ENCODE data around the gene FBXO30. TPM values are rescaled to one million over a fixed set of nuclear protein-coding genes. Genes with fewer than 3 reads are reported as not detected.

The FBXO30 gene
- total and polyA plus RNA-seq, 8 donors: 1.2 to 32.5 (median 5.2) TPM

DNA sequence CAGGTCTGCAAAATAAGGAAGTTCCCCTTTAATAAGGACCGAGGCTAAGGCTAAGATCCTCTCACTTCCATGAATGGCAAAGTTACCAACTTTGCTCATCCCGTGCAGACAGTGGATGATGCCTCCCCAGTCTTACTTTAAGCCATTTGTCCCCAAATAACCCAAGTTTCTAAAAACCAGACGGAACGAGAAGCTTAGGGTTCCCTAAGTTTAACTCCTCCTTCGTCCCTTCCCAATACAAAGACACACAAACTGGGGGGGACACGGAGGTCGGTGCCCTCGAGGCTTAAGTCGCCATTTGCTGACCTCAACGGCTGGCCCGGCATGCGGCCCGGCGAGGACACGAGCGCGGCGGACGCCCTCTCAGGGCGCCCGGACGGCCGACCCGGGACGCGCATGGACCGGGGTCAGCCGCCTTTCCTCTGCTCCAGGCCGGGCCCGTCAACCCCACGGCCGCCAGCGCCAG, 527 bp downstream of the FBXO30 start:
- intact Hi-C loops (cut with DNase I; ENCODE audit: low total_unique reads): no loop called here
- no peaks in the 10 kb centered on the region for H3K9me3 ChIP-seq
- peak overlapping the region; percentile 67 to 80 (median 76) for H3K4me3 ChIP-seq
- H3K27ac ChIP-seq: peak overlapping the region; percentile 91 to 96 (median 93)
- DNase-seq: no peak
- H3K27me3 ChIP-seq: no peaks in the 10 kb centered on the region
- TF ChIP-seq POLR2AphosphoS5 (IDR thresholded peaks at IDR 0.05) (no peak), CTCF (IDR thresholded peaks at IDR 0.05) (no peak), EP300 (IDR thresholded peaks at IDR 0.05) (no peak), POLR2A (IDR thresholded peaks at IDR 0.05) (no peak)
- H3K36me3 ChIP-seq: no peaks in the 10 kb centered on the region
- 0 to 1% (median 0%) methylated on average over 8 to 33 of the region's 33 CpGs for WGBS, 5 donors
- peaks cover 0 to 61% (median 38%) of the 10 kb centered on the region in 4 donors for H3K4me1 ChIP-seq

DNA sequence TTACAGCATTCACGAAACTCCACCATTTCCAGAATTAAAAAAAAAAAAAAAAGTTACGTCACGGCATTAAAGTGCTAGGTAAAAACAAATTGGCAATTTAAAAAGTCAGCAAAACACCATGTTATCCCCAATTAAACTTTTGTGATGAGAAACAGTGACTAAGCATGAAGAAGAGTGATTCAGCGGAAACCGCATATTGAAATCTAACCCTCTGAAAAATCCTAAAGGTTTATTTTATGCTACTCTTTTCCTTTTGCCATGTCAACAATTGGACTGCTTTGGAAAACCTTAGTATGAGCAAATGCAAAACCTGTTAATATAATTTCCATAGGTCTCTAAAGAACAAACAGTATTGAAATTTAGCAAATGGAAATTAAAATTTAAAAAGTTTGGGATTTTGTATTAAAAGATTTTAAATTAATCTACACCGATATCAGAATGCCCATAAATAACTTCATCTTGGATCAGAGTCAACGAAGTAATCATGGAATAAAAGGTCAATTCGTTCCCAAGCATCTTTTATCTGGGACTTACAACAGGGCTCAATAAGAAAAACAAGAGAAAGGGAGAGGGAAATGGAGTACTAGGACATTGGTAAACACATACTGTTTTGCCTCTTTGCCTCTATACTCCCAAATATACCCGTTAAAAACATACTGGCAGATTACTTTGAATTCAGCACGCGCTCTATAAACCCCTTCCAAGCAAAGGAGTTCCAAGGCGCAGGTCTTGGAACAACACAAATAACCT, 1.1 kb downstream of the FBXO30 start:
- peak overlapping the region; percentile 67 to 80 (median 76) for H3K4me3 ChIP-seq
- DNase-seq: peak in 1 of 2 donors; percentile 56
- WGBS, 5 donors: 16 to 27% (median 18%) methylated on average over 12 of the region's 12 CpGs
- H3K27ac ChIP-seq: peak overlapping the region; percentile 91 to 96 (median 93)
- H3K27me3 ChIP-seq: no peaks in the 10 kb centered on the region
- no peak for TF ChIP-seq POLR2A (IDR thresholded peaks at IDR 0.05)
- no peak for TF ChIP-seq CTCF (IDR thresholded peaks at IDR 0.05)
- TF ChIP-seq EP300 (IDR thresholded peaks at IDR 0.05): no peak
- no peak for TF ChIP-seq POLR2AphosphoS5 (IDR thresholded peaks at IDR 0.05)
- H3K4me1 ChIP-seq: peaks cover 0 to 65% (median 41%) of the 10 kb centered on the region in 4 donors
- H3K9me3 ChIP-seq: no peaks in the 10 kb centered on the region
- no peaks in the 10 kb centered on the region for H3K36me3 ChIP-seq
- intact Hi-C loops (cut with DNase I; ENCODE audit: low total_unique reads): no loop called here

GRCh38 chr6:145811741-145812140, 2.9 kb downstream of the FBXO30 start:
- Histone ChIP-seq H3K27ac (peak overlapping the region in 1 of 5 donors; percentile 96), H3K36me3 (no peaks in the 10 kb centered on the region), H3K4me3 (peak overlapping the region in 1 of 4 donors; percentile 67), H3K4me1 (peaks cover 0 to 70% (median 42%) of the 10 kb centered on the region in 4 donors), H3K9me3 (no peaks in the 10 kb centered on the region), H3K27me3 (no peaks in the 10 kb centered on the region)
- TF ChIP-seq CTCF (IDR thresholded peaks at IDR 0.05): no peak
- no peak for TF ChIP-seq POLR2AphosphoS5 (IDR thresholded peaks at IDR 0.05)
- no peak for TF ChIP-seq EP300 (IDR thresholded peaks at IDR 0.05)
- TF ChIP-seq POLR2A (IDR thresholded peaks at IDR 0.05): no peak
- DNase-seq: no peak
- intact Hi-C loops (cut with DNase I; ENCODE audit: low total_unique reads): no loop called here
- WGBS, 5 donors: 54 to 75% (median 64%) methylated on average over 1 of the region's 1 CpG

- TF ChIP-seq EP300 (IDR thresholded peaks at IDR 0.05): no peak
- TF ChIP-seq POLR2A (IDR thresholded peaks at IDR 0.05): no peak
- no peak for TF ChIP-seq CTCF (IDR thresholded peaks at IDR 0.05)
- no peak for TF ChIP-seq POLR2AphosphoS5 (IDR thresholded peaks at IDR 0.05)
- peaks cover 0 to 15% (median 14%) of the 10 kb centered on the region in 4 donors for H3K36me3 ChIP-seq
- intact Hi-C loops (cut with DNase I; ENCODE audit: low total_unique reads): loop anchor here (10.0 kb wide), 1 partner anchor 65 kb away; no protein-coding TSS in a partner anchor
- no peaks in the 10 kb centered on the region for H3K9me3 ChIP-seq
- DNase-seq: no peak
- H3K4me1 ChIP-seq: peaks cover 0 to 55% (median 32%) of the 10 kb centered on the region in 4 donors
- H3K27me3 ChIP-seq: no peaks in the 10 kb centered on the region
- whole genome bisulfite sequencing, 5 donors: 46 to 68% (median 57%) methylated on average over 1 of the region's 1 CpG
- H3K4me3 ChIP-seq: no peak overlapping the region
- peak overlapping the region in 1 of 5 donors; percentile 46 for H3K27ac ChIP-seq
Observed at GRCh38 chr6:145809785-145810184, 4.8 kb downstream of the FBXO30 start.

All from stomach (tissue), 9 donors.